ENCODE results near the gene OR5H14.

DNA sequence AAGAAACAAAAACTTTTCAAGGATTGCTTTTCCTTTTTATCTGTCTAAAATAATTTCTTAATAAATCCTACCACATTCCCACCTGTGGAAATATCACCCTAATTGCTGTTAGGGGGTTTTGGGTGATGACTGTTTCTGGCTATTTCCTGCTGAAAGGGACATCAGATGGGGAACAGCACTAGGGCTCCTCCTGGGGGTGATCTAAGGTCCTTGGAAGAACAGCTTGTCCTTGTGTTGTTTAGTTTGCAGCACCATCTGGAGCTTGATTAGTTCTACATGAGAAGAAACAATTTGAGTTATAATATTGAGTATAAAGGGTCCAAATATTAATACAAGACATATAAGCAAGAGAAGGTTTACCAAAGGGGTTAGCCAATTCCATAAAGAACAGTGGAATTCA lies 37.9 kb downstream of the OR5H14 start:
- no peak for TF ChIP-seq POLR2A (IDR thresholded peaks at IDR 0.05)
- TF ChIP-seq, protein P1, sequence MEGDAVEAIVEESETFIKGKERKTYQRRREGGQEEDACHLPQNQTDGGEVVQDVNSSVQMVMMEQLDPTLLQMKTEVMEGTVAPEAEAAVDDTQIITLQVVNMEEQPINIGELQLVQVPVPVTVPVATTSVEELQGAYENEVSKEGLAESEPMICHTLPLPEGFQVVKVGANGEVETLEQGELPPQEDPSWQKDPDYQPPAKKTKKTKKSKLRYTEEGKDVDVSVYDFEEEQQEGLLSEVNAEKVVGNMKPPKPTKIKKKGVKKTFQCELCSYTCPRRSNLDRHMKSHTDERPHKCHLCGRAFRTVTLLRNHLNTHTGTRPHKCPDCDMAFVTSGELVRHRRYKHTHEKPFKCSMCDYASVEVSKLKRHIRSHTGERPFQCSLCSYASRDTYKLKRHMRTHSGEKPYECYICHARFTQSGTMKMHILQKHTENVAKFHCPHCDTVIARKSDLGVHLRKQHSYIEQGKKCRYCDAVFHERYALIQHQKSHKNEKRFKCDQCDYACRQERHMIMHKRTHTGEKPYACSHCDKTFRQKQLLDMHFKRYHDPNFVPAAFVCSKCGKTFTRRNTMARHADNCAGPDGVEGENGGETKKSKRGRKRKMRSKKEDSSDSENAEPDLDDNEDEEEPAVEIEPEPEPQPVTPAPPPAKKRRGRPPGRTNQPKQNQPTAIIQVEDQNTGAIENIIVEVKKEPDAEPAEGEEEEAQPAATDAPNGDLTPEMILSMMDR (IDR thresholded peaks at IDR 0.05), result no peak

All from thyroid gland (tissue), 4 donors.